ENCODE results near the gene HEMK1. TPM values are rescaled to one million over a fixed set of nuclear protein-coding genes. Genes with fewer than 3 reads are reported as not detected.

Gene HEMK1
- total and polyA plus RNA-seq, 2 of the 4 experiments (the other 2 are of a cell fraction): 17.2 to 20.8 TPM

DNA sequence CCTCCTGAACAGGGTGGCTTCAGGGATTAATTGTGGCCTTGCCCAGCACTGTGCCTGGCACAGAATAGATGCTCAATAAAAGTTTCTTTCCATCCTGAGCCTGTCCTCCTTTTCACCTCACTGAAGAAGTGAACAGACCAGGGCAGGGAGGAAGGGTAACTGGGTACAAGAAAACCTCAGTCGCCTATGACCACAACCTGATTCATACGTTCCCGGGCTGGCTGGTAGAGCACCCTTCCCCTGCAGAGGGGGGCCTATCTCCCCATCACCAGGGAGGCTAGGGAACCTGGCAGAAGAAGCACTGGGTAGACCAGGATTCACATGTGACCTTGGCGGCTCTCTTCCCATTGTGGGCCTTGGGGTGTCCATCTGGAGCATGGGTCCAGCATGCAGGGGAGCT, 38.1 kb upstream of the HEMK1 start (continued):
- TF ChIP-seq RFX5 (IDR thresholded peaks at IDR 0.05; ENCODE audit: low read depth, low read length): no peak
- no peak for TF ChIP-seq MAZ (IDR thresholded peaks at IDR 0.05; ENCODE audit: borderline replicate concordance, low read depth, low read length)
- no peak for TF ChIP-seq MAFK (IDR thresholded peaks at IDR 0.05; ENCODE audit: low read depth, low read length)

DNA sequence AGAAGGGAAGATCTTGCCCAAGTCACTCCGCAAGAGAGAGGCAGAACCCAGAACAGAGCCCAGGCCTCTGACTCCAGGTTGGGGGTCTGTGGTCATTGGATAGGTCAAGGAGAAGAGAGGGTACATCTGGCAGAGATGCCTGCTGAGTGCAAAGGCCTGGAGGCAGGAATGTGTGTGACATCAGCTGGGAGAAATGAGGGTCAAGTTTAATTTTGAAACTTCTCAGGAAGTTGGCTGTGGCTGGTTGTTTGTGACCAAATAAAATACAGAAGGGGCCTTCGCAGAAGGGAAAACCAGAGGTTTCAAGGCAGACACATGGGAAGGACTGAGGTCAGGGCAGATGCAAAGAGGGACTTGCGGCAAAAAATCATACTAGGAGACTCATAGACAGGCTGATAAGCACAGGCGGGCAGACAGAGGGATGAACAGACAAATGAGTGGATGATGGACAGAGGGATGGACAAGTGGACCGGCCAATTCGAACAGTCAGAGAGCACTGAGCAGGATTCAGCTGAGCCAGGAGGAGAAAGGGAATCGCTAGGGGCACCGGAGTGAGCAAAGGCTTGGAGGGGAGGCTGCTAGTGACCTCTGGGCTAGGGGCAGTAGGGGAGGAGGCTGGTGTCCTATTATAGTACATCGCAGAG, 37.1 kb upstream of the HEMK1 start:
- intact Hi-C loops (cut with micrococcal nuclease) (no loop called here), in situ Hi-C loops (cut with MboI; ENCODE audit: low sequenced_read_pairs) (no loop called here), dilution Hi-C loops (cut with HindIII; ENCODE audit: low sequenced_read_pairs, unreplicated experiment) (no loop called here)
- ATAC-seq (ENCODE audit: low read depth) (peak; percentile 32), DNase-seq (no peak)
- no peak overlapping the region for H4K91ac ChIP-seq (ENCODE audit: insufficient read depth, low read depth, low read length)
- H3K18ac ChIP-seq (ENCODE audit: low read depth, low read length): no peak overlapping the region
- H2AFZ ChIP-seq (replicated peaks; ENCODE audit: low read length, poor library complexity): no peak overlapping the region
- no peak overlapping the region for H4K8ac ChIP-seq (ENCODE audit: low read depth in 2 of 2, low read length in 2 of 2)
- H3K14ac ChIP-seq (replicated peaks; ENCODE audit: low read depth, low read length): no peak overlapping the region
- no peak overlapping the region for H3K9ac ChIP-seq (ENCODE audit: low read depth, low read length)
- no peak overlapping the region for H3K56ac ChIP-seq (ENCODE audit: extremely low read depth, insufficient read depth, low read length)
- no peaks in the 10 kb centered on the region for H3K4me1 ChIP-seq (ENCODE audit: control insufficient read depth, insufficient read depth, low read length)
- peaks cover 88% of the 10 kb centered on the region for H3K27me3 ChIP-seq (ENCODE audit: control insufficient read depth, insufficient read depth, low read length)
- POLR2A ChIA-PET (ENCODE audit: unreplicated experiment): no interaction called here
- H2BK120ac ChIP-seq (ENCODE audit: low read depth, low read length): no peak overlapping the region
- H2BK20ac ChIP-seq (ENCODE audit: low read depth, low read length): no peak overlapping the region
- H3K4me2 ChIP-seq (ENCODE audit: low read depth, low read length): no peak overlapping the region
- H2AK9ac ChIP-seq (replicated peaks; ENCODE audit: low read depth, low read length, poor library complexity): no peak overlapping the region
- no peak overlapping the region for H2BK15ac ChIP-seq (ENCODE audit: low read depth, low read length)
- BruUV-seq (replicated peaks): no TSS peak
- no peaks in the 10 kb centered on the region for H4K20me1 ChIP-seq (ENCODE audit: insufficient read depth, low read length)
- H3K9me3 ChIP-seq (ENCODE audit: control insufficient read depth, insufficient read depth, low read length): no peaks in the 10 kb centered on the region
- no peaks in the 10 kb centered on the region for H3K9me1 ChIP-seq (ENCODE audit: insufficient read depth, low read length)
- H4K5ac ChIP-seq (ENCODE audit: low read depth, low read length): no peak overlapping the region
- H3K4me3 ChIP-seq (ENCODE audit: insufficient read depth, low read depth, low read length): no peak overlapping the region
- WGBS, 2 experiments (ENCODE audit: extremely low coverage in 2 of 2, insufficient read length in 1 of 2): 72% methylated on average over 6 of the region's 9 CpGs; no CpG with 5 or more reads in 1 of the 2 experiments
- no peaks in the 10 kb centered on the region for H3K36me3 ChIP-seq (ENCODE audit: control insufficient read depth, insufficient read depth, low read length)
- no peak overlapping the region for H2BK5ac ChIP-seq (ENCODE audit: low read depth, low read length, poor library complexity, severe bottlenecking)
- no peak for TF ChIP-seq MXI1 (IDR thresholded peaks at IDR 0.05; ENCODE audit: borderline replicate concordance, low read depth, low read length)
- no peak for TF ChIP-seq RAD21 (IDR thresholded peaks at IDR 0.05; ENCODE audit: low read length)
- no peak for TF ChIP-seq USF2 (IDR thresholded peaks at IDR 0.05; ENCODE audit: low read depth, low read length)
- TF ChIP-seq BHLHE40 (IDR thresholded peaks at IDR 0.05; ENCODE audit: low read depth, low read length): no peak
- no peak for TF ChIP-seq POLR2A (IDR thresholded peaks at IDR 0.05; ENCODE audit: low read depth, low read length)
- no peak for TF ChIP-seq CHD1 (IDR thresholded peaks at IDR 0.05; ENCODE audit: low read depth, low read length)
- H3K23ac ChIP-seq (ENCODE audit: low read depth, low read length): no peak overlapping the region
- H2AK5ac ChIP-seq (ENCODE audit: low read depth, low read length): no peak overlapping the region
- no peaks in the 10 kb centered on the region for H3K79me1 ChIP-seq (ENCODE audit: low read depth in 1 of 2, low read length in 2 of 2)
- H3K27ac ChIP-seq (ENCODE audit: insufficient read depth, low read length): no peak overlapping the region
- CTCF ChIA-PET: no interaction called here
- no peak overlapping the region for H3K4ac ChIP-seq (ENCODE audit: low read depth, low read length)
